GM13977 (cell line): ENCODE measurements around the gene TMEM131L.
A peak's percentile ranks its signal among the peaks of the same experiment; 100 is the strongest.

Experiments used
- DNase-seq: peaks from one replicate; pipeline ENCODE4 v3.0.0; 2012; ENCODE audit warnings: low spot score
- CTCF ChIP-seq: IDR thresholded peaks from 2 replicates; pipeline ENCODE4 v1.5.1; 2012; ENCODE audit warnings: mild to moderate bottlenecking, control low read depth; ENCODE audit not compliant: insufficient read depth; ENCODE audit errors: extremely low read depth, missing control alignments
- in situ Hi-C: fragments of 300-500 bp; cut with MboI; formaldehyde crosslinking; loops from one replicate; pipeline ENCODE4 v1.12.0; 2022; ENCODE audit warnings: low sequenced_read_pairs, low pct_unique_long_range_greater_than_20kb, mixed read lengths, inconsistent platforms; ENCODE audit not compliant: unreplicated experiment

The TMEM131L gene

GRCh38 chr4:153518001-153518400 lies 51.8 kb downstream of the TMEM131L start:
- no peak for DNase-seq
- TF ChIP-seq CTCF: no peak
- in situ Hi-C loops: no loop called here

DNA sequence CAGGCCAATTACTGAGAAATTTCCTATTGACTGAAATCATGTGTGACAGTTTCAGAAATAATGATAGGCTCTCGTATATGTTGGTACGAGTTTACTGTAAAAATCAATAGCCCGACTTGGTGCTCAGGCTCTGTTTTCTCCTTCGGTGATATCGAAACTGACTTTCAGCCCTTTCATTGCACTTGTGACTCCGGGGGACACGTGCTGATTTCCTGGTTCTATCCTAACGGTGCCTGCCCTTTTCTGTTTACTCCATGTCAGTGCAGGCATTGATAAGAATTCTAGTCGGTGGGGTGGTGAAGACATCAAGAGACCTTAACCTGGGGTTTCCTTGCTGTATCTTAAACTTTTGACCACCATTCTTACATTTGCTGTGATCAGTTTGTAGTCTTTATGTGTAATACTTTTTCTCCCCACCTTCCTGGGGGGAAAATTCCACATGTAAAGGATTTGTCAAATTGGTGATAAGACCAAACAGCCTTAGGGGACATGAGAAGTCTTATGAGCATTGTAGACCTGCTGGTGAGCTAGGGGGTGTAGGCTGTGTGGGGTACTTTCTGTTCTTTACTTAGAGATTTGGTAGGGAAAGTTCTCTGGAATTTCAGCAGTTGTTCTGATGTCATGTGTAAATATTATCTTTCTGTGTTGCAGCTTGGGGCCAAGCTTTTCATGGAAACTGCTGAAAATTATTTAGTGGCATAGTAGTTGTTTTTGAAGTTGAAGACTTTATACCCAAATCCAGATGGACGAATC lies 52.7 kb downstream of the TMEM131L start:
- no peak for DNase-seq
- in situ Hi-C loops: no loop called here
- no peak for TF ChIP-seq CTCF

GRCh38 chr4:153519687-153520086 lies 53.5 kb downstream of the TMEM131L start:
- no peak for TF ChIP-seq CTCF
- in situ Hi-C loops: no loop called here
- no peak for DNase-seq

DNA sequence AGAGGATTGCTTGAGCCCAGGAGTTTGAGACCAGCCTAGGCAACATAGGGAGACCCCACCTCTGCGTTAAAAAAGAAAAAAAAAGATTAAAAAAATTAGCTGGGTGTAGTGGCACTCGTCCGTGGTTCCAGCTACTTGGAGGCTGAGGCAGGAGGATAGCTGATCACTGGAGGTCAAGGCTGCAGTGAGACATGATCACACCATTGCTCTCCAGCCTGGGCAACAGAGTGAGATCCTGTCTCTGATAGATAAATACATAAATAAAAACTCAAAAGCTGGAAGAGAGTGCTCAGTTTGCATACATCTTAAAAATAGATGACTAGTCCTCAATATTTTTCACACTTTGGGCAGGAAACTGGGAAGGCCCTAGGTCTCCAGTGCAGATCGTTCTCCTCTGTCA lies 54.1 kb downstream of the TMEM131L start:
- DNase-seq: no peak
- in situ Hi-C loops: no loop called here
- no peak for TF ChIP-seq CTCF

DNA sequence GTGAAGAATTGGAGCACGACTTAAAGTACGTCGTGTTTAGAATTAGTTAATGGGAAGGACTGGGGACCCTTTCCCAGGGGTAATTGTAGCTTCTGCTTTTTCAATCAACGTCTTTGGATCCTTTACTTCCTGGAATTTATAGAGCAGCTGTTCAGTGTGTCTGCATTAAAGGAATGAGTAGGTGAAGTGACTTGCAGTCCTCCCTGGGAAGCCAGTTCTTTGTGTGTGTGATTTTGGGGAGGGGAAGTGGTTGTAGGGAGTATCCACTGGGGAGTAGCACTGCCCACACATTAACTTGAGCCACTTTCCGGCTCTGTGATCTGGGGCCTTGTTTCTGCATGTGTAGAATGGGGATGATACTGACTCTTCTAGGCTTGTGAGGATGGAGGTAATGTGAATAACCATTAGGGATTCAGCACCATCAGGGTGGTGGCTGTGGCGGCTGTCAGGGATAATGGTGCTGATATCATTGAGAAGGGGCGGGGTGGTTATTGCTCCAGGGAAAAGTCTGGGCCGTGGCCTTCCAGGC lies 54.7 kb downstream of the TMEM131L start:
- in situ Hi-C loops: no loop called here
- no peak for DNase-seq

DNA sequence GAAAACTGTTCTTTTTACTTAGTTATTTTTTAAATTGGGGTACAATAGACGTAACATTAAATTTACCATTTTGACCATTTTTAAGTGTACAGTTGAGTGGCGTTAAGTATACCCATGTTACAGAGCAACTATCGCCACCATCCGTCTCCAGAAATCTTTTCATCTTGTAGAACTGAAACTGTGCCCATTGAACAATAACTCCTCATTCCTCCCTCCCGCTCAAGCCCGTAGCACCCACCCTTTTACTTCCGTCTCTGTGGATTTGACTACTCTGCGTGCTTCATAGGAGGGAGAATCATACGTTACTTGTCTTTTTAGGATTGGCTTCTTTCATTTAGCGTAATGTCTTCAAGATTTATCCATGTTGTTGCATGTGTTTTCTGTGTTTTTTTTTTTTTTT lies 55.3 kb downstream of the TMEM131L start:
- in situ Hi-C loops: no loop called here
- DNase-seq: no peak
- TF ChIP-seq CTCF: peak; percentile 18

More for the DNA sequence above, 54.7 kb downstream of the TMEM131L start:
- no peak for TF ChIP-seq CTCF
